Aorta (tissue), 5 donors: Measurements from ENCODE around the gene KLHL33. TPM values are rescaled to one million over a fixed set of nuclear protein-coding genes. Genes with fewer than 3 reads are reported as not detected.

Experiments used
- ATAC-seq: fragments of 200-7000 bp; cut with Tn5 transposase; one replicate; pipeline ENCODE4 v1.9.1; 2022; ENCODE audit warnings: moderate library complexity; ENCODE audit not compliant: low FRiP score
- DNase-seq, 2 donors: peaks; one replicate each; pipeline ENCODE4 v3.0.0-alpha.2; 2020
- H3K27ac ChIP-seq, 2 donors: one replicate each; pipeline ENCODE4 v1.5.1; 2013; ENCODE audit warnings: low read length in 2 of 2, mild to moderate bottlenecking in 2 of 2, moderate library complexity in 2 of 2, control low read depth in 1 of 2, inconsistent platforms in 1 of 2, low read depth in 1 of 2
- H3K27me3 ChIP-seq, 2 donors: one replicate each; pipeline ENCODE4 v1.6.1; 2013; ENCODE audit warnings: control low read depth in 1 of 2, low read length in 1 of 2, mild to moderate bottlenecking in 1 of 2, moderate library complexity in 1 of 2; ENCODE audit not compliant: insufficient read depth in 2 of 2, control insufficient read depth in 1 of 2
- H3K36me3 ChIP-seq, 2 donors: one replicate each; pipeline ENCODE4 v1.6.1; 2013; ENCODE audit warnings: control low read depth in 1 of 2, low read length in 1 of 2, mild to moderate bottlenecking in 1 of 2; ENCODE audit not compliant: insufficient read depth in 2 of 2, control insufficient read depth in 1 of 2
- H3K4me1 ChIP-seq, 2 donors: one replicate each; pipeline ENCODE4 v1.6.1; 2013; ENCODE audit warnings: low read length in 2 of 2, control low read depth in 1 of 2, mild to moderate bottlenecking in 1 of 2, moderate library complexity in 1 of 2; ENCODE audit not compliant: insufficient read depth in 2 of 2, control insufficient read depth in 1 of 2
- H3K4me3 ChIP-seq, 2 donors: one replicate each; pipeline ENCODE4 v1.5.1; 2013; ENCODE audit warnings: low read length in 2 of 2, control low read depth in 1 of 2, mild to moderate bottlenecking in 1 of 2
- H3K9me3 ChIP-seq: one replicate; pipeline ENCODE4 v1.6.1; 2013; ENCODE audit warnings: mild to moderate bottlenecking, low read length; ENCODE audit not compliant: control insufficient read depth
- WGBS, 2 donors: extraction: QIAGEN DNeasy Blood & Tissue Kit; methylation state at CpG; one replicate each; pipeline ENCODE4 v1.1.7; 2013; 5-methylcytosine and 5-hydroxymethylcytosine counted together
- intact Hi-C, 2 donors: fragments of 100-400 bp; cut with DNase I; formaldehyde crosslinking; loops; one replicate each; pipeline versions ENCODE4 v1.14.2 to v1.15.0; 2022
- polyA plus RNA-seq, 2 donors: library from polyadenylated mRNA; stranded (reverse); fragments of 200-250 nt; gene quantifications; one replicate each; pipeline ENCODE4 v1.2.3, GENCODE V29; 2013
- total RNA-seq, 2 donors: library from RNA; stranded (reverse); fragmentation: NEBNext Ultra II Directional; extraction: Animal tissue kit (Norgen Biotek cat#: 25700); gene quantifications; one replicate each; pipeline ENCODE4 v1.2.1, GENCODE V29; 2021
- donor health status: healthy with polysubstance abuse.
- donor health status: Bipolar disorder and iron deficiency.
- donor health status: DM: no; HTN: no; CAD: no.
- donor health status: DM: no; HTN: no; CAD: no.
- donor health status: DM: yes; HTN: yes; CAD: no.

The KLHL33 gene
- total and polyA plus RNA-seq, 4 donors: 0.25 to 1.3 (median 0.40) TPM

GRCh38 chr14:20412876-20413743 lies 22.9 kb downstream of the KLHL33 start, which contains the start of gene TEP1:
Gene TEP1, minus strand, starts transcription at chr14:20413501. Its CDS starts 5,062 bp downstream, at chr14:20408439.
- Histone ChIP-seq H3K36me3 (no peaks in the 10 kb centered on the region), H3K4me3 (peak within 1 kb of the TSS; percentile 87 to 96), H3K4me1 (peaks cover 3 to 7% of the 10 kb centered on the region in 2 donors), H3K27me3 (no peaks in the 10 kb centered on the region), H3K9me3 (no peaks in the 10 kb centered on the region), H3K27ac (peak within 1 kb of the TSS; percentile 84 to 99)
- DNase-seq (peak; percentile 94 to 96), ATAC-seq (peak; percentile 96)
- intact Hi-C loops: loop anchor here (2.0 to 5.0 kb wide), 4 partner anchors 44 to 270 kb away; partner anchors contain the start of genes APEX1 (in 2 of the 2) and PARP2 (in 1 of the 2)
- WGBS, 2 donors: 0 to 1% methylated on average over 42 to 43 of the region's 43 CpGs

- peak overlapping the region in 1 of 2 donors; percentile 84 for H3K27ac ChIP-seq
- no peaks in the 10 kb centered on the region for H3K9me3 ChIP-seq
- H3K36me3 ChIP-seq: peaks cover 0 to 3% of the 10 kb centered on the region in 2 donors
- ATAC-seq (no peak), DNase-seq (no peak)
- H3K27me3 ChIP-seq: no peaks in the 10 kb centered on the region
- WGBS, 2 donors: 0% methylated on average over 7 of the region's 7 CpGs
- peak overlapping the region; percentile 70 to 87 for H3K4me3 ChIP-seq
- peaks cover 3 to 7% of the 10 kb centered on the region in 2 donors for H3K4me1 ChIP-seq
- intact Hi-C loops: loop anchor here (2.0 to 5.0 kb wide), 4 partner anchors 45 to 270 kb away; partner anchors contain the start of genes APEX1 (in 2 of the 2) and PARP2 (in 1 of the 2)
Measured at GRCh38 chr14:20412411-20412810, 23.6 kb downstream of the KLHL33 start.

GRCh38 chr14:20409226-20409625 lies 26.7 kb downstream of the KLHL33 start:
- intact Hi-C loops: loop anchor here in 1 of 2 donors (5.0 kb wide), 1 partner anchor 62 kb away; no protein-coding TSS in a partner anchor
- 61 to 66% methylated on average over 2 of the region's 2 CpGs for WGBS, 2 donors
- no peak for ATAC-seq

GRCh38 chr14:20403521-20403920 lies 32.4 kb downstream of the KLHL33 start:
- peaks cover 4 to 11% of the 10 kb centered on the region in 2 donors for H3K36me3 ChIP-seq
- no peaks in the 10 kb centered on the region for H3K4me1 ChIP-seq
- intact Hi-C loops: no loop called here
- H3K4me3 ChIP-seq: no peak overlapping the region
- ATAC-seq (no peak), DNase-seq (no peak)
- H3K27ac ChIP-seq: no peak overlapping the region
- no peaks in the 10 kb centered on the region for H3K9me3 ChIP-seq
- 85 to 88% methylated on average over 11 of the region's 11 CpGs for WGBS, 2 donors
- H3K27me3 ChIP-seq: no peaks in the 10 kb centered on the region

More at GRCh38 chr14:20409226-20409625, 26.7 kb downstream of the KLHL33 start:
- H3K27me3 ChIP-seq: no peaks in the 10 kb centered on the region
- H3K9me3 ChIP-seq: no peaks in the 10 kb centered on the region
- H3K4me3 ChIP-seq: no peak overlapping the region
- peaks cover 4 to 8% of the 10 kb centered on the region in 2 donors for H3K36me3 ChIP-seq
- peaks cover 3 to 7% of the 10 kb centered on the region in 2 donors for H3K4me1 ChIP-seq
- no peak for DNase-seq
- no peak overlapping the region for H3K27ac ChIP-seq

GRCh38 chr14:20400965-20401593 lies 34.9 kb downstream of the KLHL33 start:
- H3K36me3 ChIP-seq: peaks cover 0 to 6% of the 10 kb centered on the region in 2 donors
- intact Hi-C loops: no loop called here
- H3K27me3 ChIP-seq: no peaks in the 10 kb centered on the region

GRCh38 chr14:20400589-20400964 lies 35.4 kb downstream of the KLHL33 start:
- Histone ChIP-seq H3K9me3 (no peaks in the 10 kb centered on the region), H3K36me3 (peaks cover 0 to 7% of the 10 kb centered on the region in 2 donors), H3K4me1 (no peaks in the 10 kb centered on the region), H3K27me3 (no peaks in the 10 kb centered on the region), H3K27ac (no peak overlapping the region), H3K4me3 (no peak overlapping the region)
- DNase-seq (no peak), ATAC-seq (no peak)
- WGBS, 2 donors: 98 to 100% methylated on average over 1 of the region's 1 CpG
- intact Hi-C loops: no loop called here

More at GRCh38 chr14:20400965-20401593, 34.9 kb downstream of the KLHL33 start:
- WGBS, 2 donors: 94% methylated on average over 10 of the region's 10 CpGs
- no peaks in the 10 kb centered on the region for H3K9me3 ChIP-seq
- no peak for ATAC-seq
- H3K4me1 ChIP-seq: no peaks in the 10 kb centered on the region
- H3K4me3 ChIP-seq: no peak overlapping the region
- H3K27ac ChIP-seq: no peak overlapping the region
- no peak for DNase-seq

GRCh38 chr14:20397511-20397910 lies 38.5 kb downstream of the KLHL33 start:
- H3K4me1 ChIP-seq: no peaks in the 10 kb centered on the region
- H3K27me3 ChIP-seq: no peaks in the 10 kb centered on the region
- H3K9me3 ChIP-seq: no peaks in the 10 kb centered on the region
- ATAC-seq: no peak
- 90% methylated on average over 3 of the region's 3 CpGs for WGBS, 2 donors
- no peak overlapping the region for H3K4me3 ChIP-seq
- DNase-seq: no peak
- H3K27ac ChIP-seq: no peak overlapping the region
- intact Hi-C loops: no loop called here
- H3K36me3 ChIP-seq: peaks cover 0 to 7% of the 10 kb centered on the region in 2 donors

GRCh38 chr14:20391505-20391904 lies 44.5 kb downstream of the KLHL33 start:
- peaks cover 23 to 25% of the 10 kb centered on the region in 2 donors for H3K36me3 ChIP-seq
- H3K4me1 ChIP-seq: no peaks in the 10 kb centered on the region
- H3K27me3 ChIP-seq: no peaks in the 10 kb centered on the region
- ATAC-seq (no peak), DNase-seq (no peak)
- no peak overlapping the region for H3K27ac ChIP-seq
- H3K4me3 ChIP-seq: no peak overlapping the region
- 94% methylated on average over 4 of the region's 4 CpGs for WGBS, 2 donors
- H3K9me3 ChIP-seq: no peaks in the 10 kb centered on the region
- intact Hi-C loops: no loop called here
